ENCODE results near the gene SH3RF1. TPM values are rescaled to one million over a fixed set of nuclear protein-coding genes. Genes with fewer than 3 reads are reported as not detected.

Gene SH3RF1
- total RNA-seq, 1 experiment from 2014 or later: 15.3 TPM

- Histone ChIP-seq H3K56ac (ENCODE audit: insufficient read length, low read depth, low read length) (no peak overlapping the region), H2AK5ac (ENCODE audit: insufficient read length, low read length) (no peak overlapping the region), H3K14ac (ENCODE audit: insufficient read depth, low read length) (no peak overlapping the region), H4K5ac (ENCODE audit: insufficient read length, low read depth, low read length) (no peak overlapping the region), H2BK5ac (ENCODE audit: insufficient read length, low read length) (no peak overlapping the region), H3K4me2 (ENCODE audit: insufficient read depth, insufficient read length, low read length) (no peak overlapping the region), H3K27ac (ENCODE audit: insufficient read length, low read depth, low read length) (no peak overlapping the region), H3K23ac (ENCODE audit: insufficient read length, low read depth, low read length) (no peak overlapping the region), H2BK20ac (ENCODE audit: low read depth, low read length, poor library complexity, severe bottlenecking) (no peak overlapping the region), H3K79me1 (ENCODE audit: insufficient read depth, low read depth, low read length, poor library complexity, severe bottlenecking) (no peaks in the 10 kb centered on the region), H2BK15ac (ENCODE audit: low read depth, low read length) (no peak overlapping the region), H3K18ac (ENCODE audit: insufficient read length, low read depth, low read length) (no peak overlapping the region), H3K4ac (ENCODE audit: low read depth, low read length) (no peak overlapping the region), H3K9ac (ENCODE audit: extremely low read depth, insufficient read length, low read length) (no peak overlapping the region), H4K8ac (replicated peaks; ENCODE audit: insufficient read length, low read depth, low read length) (no peak overlapping the region), H3K23me2 (ENCODE audit: insufficient read length, low read depth, low read length, poor library complexity, severe bottlenecking) (no peaks in the 10 kb centered on the region), H2BK12ac (ENCODE audit: insufficient read length, low read depth, low read length) (no peak overlapping the region), H4K91ac (ENCODE audit: insufficient read length, low read depth, low read length) (no peak overlapping the region), H3K4me1 (ENCODE audit: insufficient read depth, low read length) (peaks cover 5% of the 10 kb centered on the region; the same call in 1 of the 2 replicates), H3K27me3 (ENCODE audit: insufficient read depth, low read length) (no peaks in the 10 kb centered on the region), H4K20me1 (ENCODE audit: control insufficient read depth, insufficient read depth, insufficient read length) (no peaks in the 10 kb centered on the region), H3K9me3 (ENCODE audit: control insufficient read depth, low read depth, low read length) (no peaks in the 10 kb centered on the region), H3T11ph (ENCODE audit: low read length) (no peak overlapping the region), H2AFZ (ENCODE audit: low read length) (no peak overlapping the region), H2BK120ac (ENCODE audit: low read depth, low read length, poor library complexity, severe bottlenecking) (no peak overlapping the region), H3K79me2 (ENCODE audit: insufficient read depth, low read length) (0 out of 2 replicates have a peak, but pooled peaks cover 1% of the 10 kb centered on the region)
- no peak for DNase-seq
- Mint-ChIP-seq H3K36me3 (ENCODE audit: insufficient read depth in 1 of 3, low read depth in 3 of 3) (peaks cover 0 to 13% (median 7%) of the 10 kb centered on the region in 3 experiments; a peak in 3 of 7 replicates), H3K27me3 (ENCODE audit: low read depth) (no peaks in the 10 kb centered on the region), H3K9me3 (no peaks in the 10 kb centered on the region), H3K27ac (no peak overlapping the region), H3K4me1 (peaks cover 0 to under 1% of the 10 kb centered on the region in 2 experiments; a peak in 2 of 4 replicates), H3K4me3 (no peak overlapping the region)
- TF ChIP-seq, protein P1, sequence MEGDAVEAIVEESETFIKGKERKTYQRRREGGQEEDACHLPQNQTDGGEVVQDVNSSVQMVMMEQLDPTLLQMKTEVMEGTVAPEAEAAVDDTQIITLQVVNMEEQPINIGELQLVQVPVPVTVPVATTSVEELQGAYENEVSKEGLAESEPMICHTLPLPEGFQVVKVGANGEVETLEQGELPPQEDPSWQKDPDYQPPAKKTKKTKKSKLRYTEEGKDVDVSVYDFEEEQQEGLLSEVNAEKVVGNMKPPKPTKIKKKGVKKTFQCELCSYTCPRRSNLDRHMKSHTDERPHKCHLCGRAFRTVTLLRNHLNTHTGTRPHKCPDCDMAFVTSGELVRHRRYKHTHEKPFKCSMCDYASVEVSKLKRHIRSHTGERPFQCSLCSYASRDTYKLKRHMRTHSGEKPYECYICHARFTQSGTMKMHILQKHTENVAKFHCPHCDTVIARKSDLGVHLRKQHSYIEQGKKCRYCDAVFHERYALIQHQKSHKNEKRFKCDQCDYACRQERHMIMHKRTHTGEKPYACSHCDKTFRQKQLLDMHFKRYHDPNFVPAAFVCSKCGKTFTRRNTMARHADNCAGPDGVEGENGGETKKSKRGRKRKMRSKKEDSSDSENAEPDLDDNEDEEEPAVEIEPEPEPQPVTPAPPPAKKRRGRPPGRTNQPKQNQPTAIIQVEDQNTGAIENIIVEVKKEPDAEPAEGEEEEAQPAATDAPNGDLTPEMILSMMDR (conservative IDR thresholded peaks at IDR 0.05): no peak
- WGBS (ENCODE audit: extremely low coverage, insufficient read length, low lambda C conversion rate): no CpG with 5 or more reads among the region's 3 CpGs
Observed at GRCh38 chr4:169159624-169160171, 111.1 kb downstream of the SH3RF1 start.

Data from H9 (cell line).